ENCODE data around the gene BLM. TPM values are rescaled to one million over a fixed set of nuclear protein-coding genes. Genes with fewer than 3 reads are reported as not detected.
"Not testable (repeated sequence)": the region's sequence is repeated elsewhere in the genome, so short reads cannot be mapped to it uniquely, and the experiment has no call there.

Gene BLM
- total RNA-seq, 1 experiment from 2014 or later = 24.6 TPM

DNA sequence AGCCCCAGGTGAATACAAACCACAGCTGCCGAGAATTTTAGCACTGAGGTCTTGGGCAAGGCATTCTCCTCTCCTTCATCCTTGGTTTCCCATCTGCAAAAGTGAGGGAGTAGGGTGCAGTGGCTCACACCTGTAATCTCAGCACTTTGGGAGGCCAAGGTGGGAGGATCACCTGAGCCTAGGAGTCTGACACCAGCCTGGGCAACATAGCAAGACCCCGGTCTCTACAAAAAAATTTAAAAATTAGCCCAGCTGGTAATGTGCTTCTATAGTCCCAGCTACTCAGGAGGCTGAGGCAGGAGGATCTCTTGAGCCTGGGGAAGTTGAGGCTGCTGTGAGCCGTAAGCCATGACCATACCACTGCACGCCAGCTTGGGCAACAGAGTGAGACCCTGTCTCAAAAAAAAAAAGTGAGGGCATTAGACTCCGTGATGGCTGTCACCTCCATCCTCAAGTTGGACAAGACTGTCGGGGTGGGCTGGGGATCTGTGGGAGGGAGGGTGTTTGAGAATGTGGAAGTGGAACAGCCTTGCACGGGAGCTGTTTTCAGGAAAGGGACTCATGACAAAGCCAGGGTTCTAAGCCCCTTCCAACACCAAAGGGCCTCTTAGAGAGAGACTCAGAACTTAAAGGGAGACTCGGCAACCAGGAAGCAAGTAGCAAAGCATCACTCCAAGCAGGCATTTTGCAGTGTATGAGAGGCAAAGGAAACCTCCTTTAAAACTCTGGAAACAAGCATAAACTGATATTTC, 105.2 kb downstream of the BLM start:
- RAD21 ChIA-PET (ENCODE audit: low non-redundant PET in 1 of 2, low total read pairs in 2 of 2, uncharacterized antibody in 2 of 2, unreplicated experiment in 2 of 2) = no interaction called here
- POLR2A ChIA-PET = no interaction called here
- CTCF ChIA-PET = no interaction called here
- Histone ChIP-seq H3K4me2 (ENCODE audit: low read length) (no peak overlapping the region), H4K20me1 (ENCODE audit: insufficient read depth) (no peaks in the 10 kb centered on the region), H3K27me3 (ENCODE audit: insufficient read depth, low read length) (no peaks in the 10 kb centered on the region), H3K9me3 (ENCODE audit: control insufficient read depth in 1 of 2, insufficient read depth in 1 of 2, low read depth in 1 of 2, low read length in 2 of 2) (no peaks in the 10 kb centered on the region), H3K79me2 (ENCODE audit: insufficient read depth, low read length) (no peaks in the 10 kb centered on the region), H3K36me3 (ENCODE audit: control insufficient read depth in 1 of 2, insufficient read depth in 2 of 2, low read length in 2 of 2) (no peaks in the 10 kb centered on the region), H3K27ac (ENCODE audit: low read depth, low read length) (no peak overlapping the region), H3K9me2 (ENCODE audit: insufficient read depth) (no peaks in the 10 kb centered on the region), H3K4me1 (ENCODE audit: control insufficient read depth in 1 of 2, insufficient read depth in 2 of 2, low read length in 2 of 2) (peaks cover 0 to 3% of the 10 kb centered on the region in 2 experiments; a peak in 1 of 4 replicates), H2AFZ (ENCODE audit: low read depth, low read length, poor library complexity, severe bottlenecking) (no peak overlapping the region), H3K9ac (ENCODE audit: low read length) (no peak overlapping the region), H3K4me3 (replicated peaks in 1 of 2; ENCODE audit: low read depth in 1 of 2, low read length in 2 of 2) (no peak overlapping the region)
- no TSS peak for BruUV-seq (replicated peaks)
- ATAC-seq (no peak), DNase-seq (ENCODE audit: low read depth, low spot score) (no peak)
- intact Hi-C loops (cut with micrococcal nuclease) = no loop called here
- no peak for TF ChIP-seq SRF (IDR thresholded peaks at IDR 0.05; ENCODE audit: low read depth)
- TF ChIP-seq ATF3 (IDR thresholded peaks at IDR 0.05) = no peak
- TF ChIP-seq CTCF (IDR thresholded peaks at IDR 0.05 in 2 of 3, conservative IDR thresholded peaks at IDR 0.05 in 1 of 3; ENCODE audit: borderline replicate concordance in 1 of 3, insufficient read depth in 1 of 3, low read depth in 2 of 3, low read length in 2 of 3) = no peak

- H3K4me2 ChIP-seq (ENCODE audit: low read length) = no peak overlapping the region
- CTCF ChIA-PET = no interaction called here
Measured at GRCh38 chr15:90823455-90823974, 106.4 kb downstream of the BLM start.

DNA sequence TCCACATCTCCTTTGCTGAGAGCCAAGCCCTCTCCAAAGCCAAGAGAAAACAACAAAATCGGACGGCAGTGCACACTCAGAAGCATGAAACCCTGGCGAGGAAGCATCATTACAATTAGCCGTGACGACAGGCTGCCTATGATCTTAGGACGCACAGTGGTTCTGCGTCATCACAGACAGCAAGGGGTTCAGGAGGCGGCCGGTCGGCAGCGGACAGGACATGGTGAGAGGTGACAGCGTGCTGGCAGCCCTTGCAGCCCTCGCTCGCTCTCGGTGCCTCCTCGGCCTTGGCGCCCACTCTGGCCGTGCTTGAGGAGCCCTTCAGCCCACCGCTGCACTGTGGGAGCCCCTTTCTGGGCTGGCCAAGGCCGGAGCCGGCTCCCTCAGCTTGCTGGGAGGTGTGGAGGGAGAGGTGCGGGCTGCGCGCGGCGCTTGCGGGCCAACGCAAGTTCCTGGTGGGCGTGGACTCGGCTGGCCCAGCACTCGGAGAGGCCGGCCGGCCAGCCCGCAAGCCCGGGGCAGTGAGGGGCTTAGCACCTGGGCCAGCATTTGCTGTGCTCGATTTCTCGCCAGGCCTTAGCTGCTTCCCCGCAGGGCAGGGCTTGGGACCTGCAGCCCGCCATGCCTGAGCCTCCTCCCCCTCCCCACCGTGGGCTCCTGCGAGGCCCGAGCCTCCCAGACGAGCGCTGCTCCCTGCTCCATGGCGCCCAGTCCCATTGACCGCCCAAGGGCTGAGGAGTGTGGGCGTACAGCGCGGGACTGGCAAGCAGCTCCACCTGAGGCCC, 108.2 kb downstream of the BLM start:
- POLR2A ChIA-PET; DNase-seq (ENCODE audit: low read depth, low spot score); ATAC-seq; BruUV-seq (replicated peaks); H3K36me3 ChIP-seq (ENCODE audit: control insufficient read depth in 1 of 2, insufficient read depth in 2 of 2, low read length in 2 of 2); H3K4me3 ChIP-seq (replicated peaks in 1 of 2; ENCODE audit: low read depth in 1 of 2, low read length in 2 of 2); RAD21 ChIA-PET (ENCODE audit: low non-redundant PET in 1 of 2, low total read pairs in 2 of 2, uncharacterized antibody in 2 of 2, unreplicated experiment in 2 of 2); H3K9me3 ChIP-seq (ENCODE audit: control insufficient read depth in 1 of 2, insufficient read depth in 1 of 2, low read depth in 1 of 2, low read length in 2 of 2); H2AFZ ChIP-seq (ENCODE audit: low read depth, low read length, poor library complexity, severe bottlenecking); H4K20me1 ChIP-seq (ENCODE audit: insufficient read depth); H3K4me1 ChIP-seq (ENCODE audit: control insufficient read depth in 1 of 2, insufficient read depth in 2 of 2, low read length in 2 of 2); H3K4me2 ChIP-seq (ENCODE audit: low read length); intact Hi-C loops (cut with micrococcal nuclease); H3K9me2 ChIP-seq (ENCODE audit: insufficient read depth); H3K27me3 ChIP-seq (ENCODE audit: insufficient read depth, low read length); CTCF ChIA-PET; H3K79me2 ChIP-seq (ENCODE audit: insufficient read depth, low read length); H3K27ac ChIP-seq (ENCODE audit: low read depth, low read length); H3K9ac ChIP-seq (ENCODE audit: low read length): not testable (repeated sequence)

More at GRCh38 chr15:90823455-90823974, 106.4 kb downstream of the BLM start:
- no peak overlapping the region for H3K4me3 ChIP-seq (replicated peaks in 1 of 2; ENCODE audit: low read depth in 1 of 2, low read length in 2 of 2)
- ChIA-PET RAD21 (ENCODE audit: low non-redundant PET in 1 of 2, low total read pairs in 2 of 2, uncharacterized antibody in 2 of 2, unreplicated experiment in 2 of 2) (no interaction called here), POLR2A (no interaction called here)
- H3K27ac ChIP-seq (ENCODE audit: low read depth, low read length) = no peak overlapping the region
- no peak overlapping the region for H2AFZ ChIP-seq (ENCODE audit: low read depth, low read length, poor library complexity, severe bottlenecking)
- H3K36me3 ChIP-seq (ENCODE audit: control insufficient read depth in 1 of 2, insufficient read depth in 2 of 2, low read length in 2 of 2) = no peaks in the 10 kb centered on the region
- TF ChIP-seq TCF7L2 (IDR thresholded peaks at IDR 0.05; ENCODE audit: borderline replicate concordance, extremely low read depth, insufficient read depth, insufficient read length) = no peak
- TF ChIP-seq CBX3 (IDR thresholded peaks at IDR 0.05; ENCODE audit: low read depth) = no peak
- H3K27me3 ChIP-seq (ENCODE audit: insufficient read depth, low read length) = no peaks in the 10 kb centered on the region
- DNase-seq (ENCODE audit: low read depth, low spot score) = no peak
- H3K9me3 ChIP-seq (ENCODE audit: control insufficient read depth in 1 of 2, insufficient read depth in 1 of 2, low read depth in 1 of 2, low read length in 2 of 2) = no peaks in the 10 kb centered on the region
- intact Hi-C loops (cut with micrococcal nuclease) = no loop called here
- H4K20me1 ChIP-seq (ENCODE audit: insufficient read depth) = no peaks in the 10 kb centered on the region
- no TSS peak for BruUV-seq (replicated peaks)
- H3K9me2 ChIP-seq (ENCODE audit: insufficient read depth) = no peaks in the 10 kb centered on the region
- no peak overlapping the region for H3K9ac ChIP-seq (ENCODE audit: low read length)
- no peaks in the 10 kb centered on the region for H3K79me2 ChIP-seq (ENCODE audit: insufficient read depth, low read length)
- no peak for ATAC-seq
- H3K4me1 ChIP-seq (ENCODE audit: control insufficient read depth in 1 of 2, insufficient read depth in 2 of 2, low read length in 2 of 2) = peaks cover 0 to 3% of the 10 kb centered on the region in 2 experiments; a peak in 1 of 4 replicates

All from HCT116 (cell line).